ENCODE data around the gene ASF1A. TPM values are rescaled to one million over a fixed set of nuclear protein-coding genes. Genes with fewer than 3 reads are reported as not detected.

ASF1A gene
- total RNA-seq, 1 experiment from 2014 or later: 34.4 TPM

DNA sequence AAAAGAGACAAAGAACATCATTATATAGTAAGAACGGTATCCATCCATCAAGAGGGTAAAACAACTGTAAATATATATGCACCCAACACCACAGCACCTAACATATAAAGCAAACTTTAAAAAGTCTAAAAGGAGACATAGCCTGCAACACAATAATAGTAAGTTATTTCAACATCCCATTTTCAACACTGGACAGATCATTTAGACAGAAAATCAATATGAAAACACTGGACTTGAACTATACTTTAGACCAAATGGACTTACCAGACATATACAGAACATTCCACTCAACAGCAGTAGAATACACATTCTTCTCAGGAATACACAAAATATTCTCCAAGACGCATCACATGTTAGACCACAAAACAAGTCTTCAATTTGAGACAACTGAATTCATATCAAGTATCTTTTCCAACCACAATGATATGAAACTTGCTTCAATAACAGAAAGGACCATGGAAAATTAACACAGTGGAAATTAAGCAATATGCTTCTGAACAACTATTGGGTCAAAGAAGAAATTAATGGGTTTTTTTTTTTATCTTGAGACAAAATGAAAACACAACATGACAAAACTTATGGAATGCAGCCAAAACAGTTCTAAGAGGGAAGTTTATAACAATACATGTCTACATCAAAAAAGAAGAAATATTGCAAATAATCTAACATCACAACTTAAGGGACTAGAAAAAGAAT is 23.9 kb upstream of the ASF1A start:
- no peak overlapping the region for H3K4me3 Mint-ChIP-seq
- no peak overlapping the region for H3K27ac ChIP-seq (ENCODE audit: insufficient read length, low read depth, low read length)

More for the DNA sequence above, 23.9 kb upstream of the ASF1A start:
- Histone ChIP-seq H3T11ph (ENCODE audit: low read length) (no peak overlapping the region), H3K4me1 (ENCODE audit: insufficient read depth, low read length) (no peaks in the 10 kb centered on the region), H3K56ac (ENCODE audit: insufficient read length, low read depth, low read length) (no peak overlapping the region), H2AK5ac (ENCODE audit: insufficient read length, low read length) (no peak overlapping the region), H2BK120ac (ENCODE audit: low read depth, low read length, poor library complexity, severe bottlenecking) (no peak overlapping the region), H4K20me1 (ENCODE audit: control insufficient read depth, insufficient read depth, insufficient read length) (no peaks in the 10 kb centered on the region), H4K91ac (ENCODE audit: insufficient read length, low read depth, low read length) (no peak overlapping the region), H3K23me2 (ENCODE audit: insufficient read length, low read depth, low read length, poor library complexity, severe bottlenecking) (no peaks in the 10 kb centered on the region), H3K4ac (ENCODE audit: low read depth, low read length) (no peak overlapping the region), H2BK20ac (ENCODE audit: low read depth, low read length, poor library complexity, severe bottlenecking) (no peak overlapping the region), H2AFZ (ENCODE audit: low read length) (no peak overlapping the region), H3K79me2 (ENCODE audit: insufficient read depth, low read length) (no peaks in the 10 kb centered on the region), H3K27me3 (ENCODE audit: insufficient read depth, low read length) (no peaks in the 10 kb centered on the region), H3K4me2 (ENCODE audit: insufficient read depth, insufficient read length, low read length) (no peak overlapping the region), H4K5ac (ENCODE audit: insufficient read length, low read depth, low read length) (no peak overlapping the region), H3K23ac (ENCODE audit: insufficient read length, low read depth, low read length) (no peak overlapping the region), H3K9ac (ENCODE audit: extremely low read depth, insufficient read length, low read length) (no peak overlapping the region), H4K8ac (replicated peaks; ENCODE audit: insufficient read length, low read depth, low read length) (no peak overlapping the region), H3K18ac (ENCODE audit: insufficient read length, low read depth, low read length) (no peak overlapping the region), H2BK5ac (ENCODE audit: insufficient read length, low read length) (no peak overlapping the region), H2BK15ac (ENCODE audit: low read depth, low read length) (no peak overlapping the region), H3K9me3 (ENCODE audit: control insufficient read depth, low read depth, low read length) (no peaks in the 10 kb centered on the region), H2BK12ac (ENCODE audit: insufficient read length, low read depth, low read length) (no peak overlapping the region), H3K79me1 (ENCODE audit: insufficient read depth, low read depth, low read length, poor library complexity, severe bottlenecking) (no peaks in the 10 kb centered on the region), H3K14ac (ENCODE audit: insufficient read depth, low read length) (no peak overlapping the region)
- DNase-seq: no peak
- no peaks in the 10 kb centered on the region for H3K27me3 Mint-ChIP-seq (ENCODE audit: low read depth)
- H3K36me3 Mint-ChIP-seq (ENCODE audit: insufficient read depth in 1 of 3, low read depth in 3 of 3): peaks cover 0 to 2% (median 0%) of the 10 kb centered on the region in 3 experiments; a peak in 2 of 7 replicates
- 0 out of 4 replicates have a peak, but pooled peaks cover 0 to 2% of the 10 kb centered on the region in 2 experiments for H3K4me1 Mint-ChIP-seq
- TF ChIP-seq, protein P1, sequence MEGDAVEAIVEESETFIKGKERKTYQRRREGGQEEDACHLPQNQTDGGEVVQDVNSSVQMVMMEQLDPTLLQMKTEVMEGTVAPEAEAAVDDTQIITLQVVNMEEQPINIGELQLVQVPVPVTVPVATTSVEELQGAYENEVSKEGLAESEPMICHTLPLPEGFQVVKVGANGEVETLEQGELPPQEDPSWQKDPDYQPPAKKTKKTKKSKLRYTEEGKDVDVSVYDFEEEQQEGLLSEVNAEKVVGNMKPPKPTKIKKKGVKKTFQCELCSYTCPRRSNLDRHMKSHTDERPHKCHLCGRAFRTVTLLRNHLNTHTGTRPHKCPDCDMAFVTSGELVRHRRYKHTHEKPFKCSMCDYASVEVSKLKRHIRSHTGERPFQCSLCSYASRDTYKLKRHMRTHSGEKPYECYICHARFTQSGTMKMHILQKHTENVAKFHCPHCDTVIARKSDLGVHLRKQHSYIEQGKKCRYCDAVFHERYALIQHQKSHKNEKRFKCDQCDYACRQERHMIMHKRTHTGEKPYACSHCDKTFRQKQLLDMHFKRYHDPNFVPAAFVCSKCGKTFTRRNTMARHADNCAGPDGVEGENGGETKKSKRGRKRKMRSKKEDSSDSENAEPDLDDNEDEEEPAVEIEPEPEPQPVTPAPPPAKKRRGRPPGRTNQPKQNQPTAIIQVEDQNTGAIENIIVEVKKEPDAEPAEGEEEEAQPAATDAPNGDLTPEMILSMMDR (conservative IDR thresholded peaks at IDR 0.05): no peak
- peaks cover 0 to 3% of the 10 kb centered on the region in 2 experiments; a peak in 3 of 5 replicates for H3K9me3 Mint-ChIP-seq
- no CpG with 5 or more reads among the region's 2 CpGs for WGBS (ENCODE audit: extremely low coverage, insufficient read length, low lambda C conversion rate)
- H3K27ac Mint-ChIP-seq: no peak overlapping the region
